HepG2 (cell line): ENCODE data around the gene PLXNA4. TPM values are rescaled to one million over a fixed set of nuclear protein-coding genes. Genes with fewer than 3 reads are reported as not detected.

Experiments
- AHDC1 ChIP-seq: sonication (generic); formaldehyde crosslinking; IDR thresholded peaks from 2 replicates; pipeline ENCODE4 v1.5.1; 2020; ENCODE audit warnings: mild to moderate bottlenecking, missing genetic modification reagents, borderline replicate concordance
- ATAD3A ChIP-seq: sonication (generic); formaldehyde crosslinking; IDR thresholded peaks from 2 replicates; pipeline ENCODE4 v1.4.0; 2020; ENCODE audit warnings: missing genetic modification reagents
- HNF4A ChIP-seq: sonication (generic); formaldehyde crosslinking; IDR thresholded peaks from 2 replicates; pipeline ENCODE4 v1.4.0; 2020; ENCODE audit warnings: missing genetic modification reagents
- IKZF4 ChIP-seq: sonication (generic); formaldehyde crosslinking; IDR thresholded peaks from 2 replicates; pipeline ENCODE4 v1.5.1; 2020; ENCODE audit warnings: borderline replicate concordance, mild to moderate bottlenecking, low read depth, missing genetic modification reagents; ENCODE audit errors: not compliant biosample characterization
- JUNB ChIP-seq: sonication (generic); formaldehyde crosslinking; IDR thresholded peaks from 2 replicates; pipeline ENCODE4 v1.8.0; 2022; ENCODE audit warnings: missing genetic modification reagents, mild to moderate bottlenecking, borderline replicate concordance
- KAT8 ChIP-seq: IDR thresholded peaks from 2 replicates; pipeline ENCODE4 v1.6.1; 2016; ENCODE audit warnings: missing genetic modification reagents, missing compliant biosample characterization
- MNT ChIP-seq: fragments of 450-650 bp; IDR thresholded peaks from 2 replicates; pipeline ENCODE4 v1.6.1; 2016
- NR2F6 ChIP-seq, 2 experiments: IDR thresholded peaks; 2 replicates each; pipeline ENCODE4 v1.6.1; 2016; ENCODE audit warnings: antibody characterized with exemption in 1 of 2, mild to moderate bottlenecking in 1 of 2
- PAF1 ChIP-seq: IDR thresholded peaks from 2 replicates; pipeline ENCODE4 v1.6.1; 2016; ENCODE audit warnings: missing genetic modification reagents, missing compliant biosample characterization
- PRPF4 ChIP-seq: fragments of 200-400 bp; formaldehyde crosslinking; IDR thresholded peaks from 2 replicates; pipeline ENCODE4 v1.6.1; 2016; ENCODE audit warnings: low read length, low read depth; ENCODE audit not compliant: poor library complexity, severe bottlenecking
- SOX5 ChIP-seq: IDR thresholded peaks from 2 replicates; pipeline ENCODE4 v1.6.1; 2016; ENCODE audit warnings: borderline replicate concordance
- SSRP1 ChIP-seq: IDR thresholded peaks from 2 replicates; pipeline ENCODE4 v1.6.1; 2016; ENCODE audit warnings: control low read depth
- THAP9 ChIP-seq: sonication (generic); formaldehyde crosslinking; IDR thresholded peaks from 2 replicates; pipeline ENCODE4; 2020; ENCODE audit warnings: missing genetic modification reagents, mild to moderate bottlenecking, borderline replicate concordance
- TRIM24 ChIP-seq: sonication (generic); formaldehyde crosslinking; IDR thresholded peaks from 2 replicates; pipeline ENCODE4 v1.8.0; 2022; ENCODE audit warnings: mild to moderate bottlenecking, missing genetic modification reagents
- ZNF253 ChIP-seq: sonication (generic); formaldehyde crosslinking; IDR thresholded peaks from 2 replicates; pipeline ENCODE4 v1.8.0; 2022; ENCODE audit warnings: mild to moderate bottlenecking, missing genetic modification reagents, borderline replicate concordance
- ZNF326 ChIP-seq: sonication (generic); formaldehyde crosslinking; IDR thresholded peaks from 2 replicates; pipeline ENCODE4 v1.4.0; 2020; ENCODE audit warnings: missing genetic modification reagents, borderline replicate concordance
- ZNF468 ChIP-seq: sonication (generic); formaldehyde crosslinking; IDR thresholded peaks from 2 replicates; pipeline ENCODE4 v1.8.0; 2022; ENCODE audit warnings: mild to moderate bottlenecking, moderate library complexity, missing genetic modification reagents
- ZNF703 ChIP-seq: sonication (generic); formaldehyde crosslinking; IDR thresholded peaks from 2 replicates; pipeline ENCODE4 v1.5.1; 2020; ENCODE audit warnings: missing genetic modification reagents, mild to moderate bottlenecking, moderate library complexity, borderline replicate concordance
- ZNF746 ChIP-seq: sonication (generic); formaldehyde crosslinking; IDR thresholded peaks from 2 replicates; pipeline ENCODE4 v1.8.0; 2022; ENCODE audit warnings: mild to moderate bottlenecking, missing genetic modification reagents
- ZNF788 ChIP-seq: sonication (generic); formaldehyde crosslinking; IDR thresholded peaks from 2 replicates; pipeline ENCODE4 v1.5.0; 2020; ENCODE audit warnings: mild to moderate bottlenecking, missing genetic modification reagents, borderline replicate concordance
- polyA plus RNA-seq, 8 experiments: library from polyadenylated mRNA; depleted of rRNA in 3 of 8; stranded (reverse) in 7 of 8; unstranded in 1 of 8; fragments of >200 nt; fragmentation: Illumina TruSeq in 4 of 8; extraction: Trizol in 4 of 8; gene quantifications; 2 replicates each; pipeline versions ENCODE4 v1.2.1 to v1.2.3, GENCODE V29; 2011 to 2016; ENCODE audit warnings: low read depth in 4 of 8, missing spikeins in 1 of 8, mixed read lengths in 1 of 8; ENCODE audit not compliant: insufficient read depth in 1 of 8
- total RNA-seq, 5 experiments: library from RNA; depleted of rRNA; stranded (reverse); fragments of >200 nt; fragmentation: Illumina TruSeq; extraction: Trizol; gene quantifications; 2 replicates each; pipeline ENCODE4 v1.2.3, GENCODE V29; 2016; ENCODE audit warnings: low read depth in 1 of 5

The PLXNA4 gene
- total and polyA plus RNA-seq, 2 of the 13 experiments (the other 11 are each of a cell fraction or from before 2014, with no cell fraction given): 0.01 to 0.04 TPM

- TF ChIP-seq NR2F6 (IDR thresholded peaks at IDR 0.05) (peak; percentile 74), NR2F6 (CRISPR knock-in tag; IDR thresholded peaks at IDR 0.05) (no peak), PAF1 (no peak), SSRP1 (no peak), ZNF326 (CRISPR knock-in tag) (no peak), ZNF788 (CRISPR knock-in tag) (peak; percentile 48; the same call in 1 of the 2 replicates), ATAD3A (no peak), SOX5 (CRISPR knock-in tag) (no peak), PRPF4 (no peak), MNT (no peak), ZNF746 (CRISPR knock-in tag) (no peak), KAT8 (CRISPR knock-in tag) (no peak), IKZF4 (CRISPR knock-in tag) (no peak), THAP9 (CRISPR knock-in tag) (no peak), ZNF253 (no peak), TRIM24 (CRISPR knock-in tag) (no peak), ZNF703 (CRISPR knock-in tag) (no peak), HNF4A (CRISPR knock-in tag) (peak; percentile 37; the same call in 1 of the 2 replicates), AHDC1 (peak; percentile 50; the same call in 1 of the 2 replicates), ZNF468 (CRISPR knock-in tag) (no peak), JUNB (CRISPR knock-in tag) (no peak)
Measured at GRCh38 chr7:132250480-132251326, 325.6 kb downstream of the PLXNA4 start (continued).
